Liver (tissue), 3 donors: ENCODE data around the gene LRRC27.

Experiments used
- ATF3 ChIP-seq: IDR thresholded peaks from 2 replicates; pipeline ENCODE4 v1.6.1; 2016; ENCODE audit warnings: antibody characterized with exemption
- CTCF ChIP-seq: fragments of 150-350 bp; IDR thresholded peaks from 2 replicates; pipeline ENCODE4 v1.5.1; 2017; ENCODE audit warnings: improper control_type of control experiment, low read depth, low read length; ENCODE audit not compliant: missing input control
- FOXA1 ChIP-seq: IDR thresholded peaks from 2 replicates; pipeline ENCODE4 v1.6.1; 2016; ENCODE audit warnings: antibody characterized with exemption
- GABPA ChIP-seq, 2 donors: IDR thresholded peaks in 1 of 2; conservative IDR thresholded peaks in 1 of 2; 2 replicates each; pipeline ENCODE4 v1.6.1; 2016; ENCODE audit warnings: antibody characterized with exemption in 2 of 2, mild to moderate bottlenecking in 1 of 2, moderate library complexity in 1 of 2
- JUND ChIP-seq, 2 donors: IDR thresholded peaks; 2 replicates each; pipeline ENCODE4 v1.6.1; 2016; ENCODE audit warnings: antibody characterized with exemption in 2 of 2
- MAX ChIP-seq: IDR thresholded peaks from 2 replicates; pipeline ENCODE4 v1.6.1; 2016; ENCODE audit warnings: antibody characterized with exemption
- NR2F2 ChIP-seq: IDR thresholded peaks from 2 replicates; pipeline ENCODE4 v1.6.1; 2016; ENCODE audit warnings: antibody characterized with exemption
- REST ChIP-seq: IDR thresholded peaks from 2 replicates; pipeline ENCODE4 v1.6.1; 2016; ENCODE audit warnings: antibody characterized with exemption, mild to moderate bottlenecking
- RXRA ChIP-seq, 2 donors: IDR thresholded peaks; 2 replicates each; pipeline ENCODE4 v1.6.1; 2017 to 2018; ENCODE audit warnings: antibody characterized with exemption in 2 of 2, mild to moderate bottlenecking in 1 of 2
- SP1 ChIP-seq: IDR thresholded peaks from 2 replicates; pipeline ENCODE4 v1.6.1; 2018; ENCODE audit warnings: antibody characterized with exemption, mild to moderate bottlenecking
- TAF1 ChIP-seq: conservative IDR thresholded peaks from 2 replicates; pipeline ENCODE4 v1.6.1; 2016; ENCODE audit warnings: antibody characterized with exemption, mild to moderate bottlenecking
- YY1 ChIP-seq: IDR thresholded peaks from 2 replicates; pipeline ENCODE4 v1.6.1; 2016; ENCODE audit warnings: antibody characterized with exemption, mild to moderate bottlenecking
- ZBTB33 ChIP-seq: IDR thresholded peaks from 2 replicates; pipeline ENCODE4 v1.6.1; 2016; ENCODE audit warnings: antibody characterized with exemption
- donor health status: healthy.
- donor health status: healthy.

- TF ChIP-seq ZBTB33 = no peak
- TF ChIP-seq GABPA (IDR thresholded peaks at IDR 0.05 in 1 of 2, conservative IDR thresholded peaks at IDR 0.05 in 1 of 2) = no peak
- TF ChIP-seq CTCF = peak; percentile 67
- no peak for TF ChIP-seq MAX
- no peak for TF ChIP-seq YY1
- TF ChIP-seq ATF3 = no peak
- TF ChIP-seq SP1 = no peak
- TF ChIP-seq NR2F2 = no peak
- no peak for TF ChIP-seq TAF1
- no peak for TF ChIP-seq RXRA (IDR thresholded peaks at IDR 0.05)
- TF ChIP-seq FOXA1 = no peak
- TF ChIP-seq REST = no peak
- no peak for TF ChIP-seq JUND (IDR thresholded peaks at IDR 0.05)
Observed at GRCh38 chr10:132387764-132388210, 55.8 kb downstream of the LRRC27 start.
